ENCODE data around the gene FOXL3. TPM values are rescaled to one million over a fixed set of nuclear protein-coding genes. Genes with fewer than 3 reads are reported as not detected.

Gene FOXL3
- total RNA-seq, 1 donor from 2014 or later = not detected

DNA sequence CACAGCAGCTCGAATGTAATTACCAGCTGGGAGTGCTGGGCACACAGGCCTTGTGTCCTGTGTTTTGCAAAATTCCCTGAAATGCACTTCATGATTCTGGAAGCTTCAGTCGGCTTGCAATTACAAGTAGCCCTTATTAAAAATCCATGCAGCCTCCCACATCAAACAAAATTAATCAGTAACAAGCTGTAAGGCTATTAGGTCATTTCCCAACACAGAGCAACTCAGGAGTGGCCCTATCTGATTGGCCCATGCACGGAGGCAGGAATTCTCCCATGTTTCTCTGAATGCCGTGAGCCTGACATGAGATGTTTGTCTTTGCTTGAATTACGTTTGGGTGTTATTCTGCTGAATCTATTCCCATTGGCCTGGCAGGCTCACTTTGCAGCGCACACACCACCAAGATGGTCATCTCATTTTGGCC lies 36.9 kb downstream of the FOXL3 start:
- Histone ChIP-seq H3K27ac (peak overlapping the region; percentile 65), H3K4me3 (no peak overlapping the region), H3K27me3 (no peaks in the 10 kb centered on the region), H3K9me3 (no peaks in the 10 kb centered on the region), H3K36me3 (no peaks in the 10 kb centered on the region), H3K4me1 (peaks cover 8% of the 10 kb centered on the region)
- intact Hi-C loops (cut with DNase I) = loop anchor here (10.0 kb wide), 1 partner anchor 518 kb away; no protein-coding TSS in a partner anchor
- DNase-seq (no peak), ATAC-seq (peak; percentile 82)
- TF ChIP-seq CTCF (IDR thresholded peaks at IDR 0.05) = no peak

GRCh38 chr7:327233-327931 lies 37.4 kb downstream of the FOXL3 start:
- peak; percentile 58 for DNase-seq
- no peak overlapping the region for H3K4me3 ChIP-seq
- no peaks in the 10 kb centered on the region for H3K27me3 ChIP-seq
- peak overlapping the region; percentile 65 for H3K27ac ChIP-seq
- no peak for TF ChIP-seq CTCF (IDR thresholded peaks at IDR 0.05)
- no peaks in the 10 kb centered on the region for H3K9me3 ChIP-seq
- no peaks in the 10 kb centered on the region for H3K36me3 ChIP-seq
- ATAC-seq = no peak
- intact Hi-C loops (cut with DNase I) = loop anchor here (10.0 kb wide), 1 partner anchor 517 kb away; no protein-coding TSS in a partner anchor
- peaks cover 10% of the 10 kb centered on the region for H3K4me1 ChIP-seq

- Histone ChIP-seq H3K27ac (no peak overlapping the region), H3K4me3 (no peak overlapping the region), H3K4me1 (peaks cover 18% of the 10 kb centered on the region), H3K27me3 (no peaks in the 10 kb centered on the region), H3K36me3 (no peaks in the 10 kb centered on the region), H3K9me3 (no peaks in the 10 kb centered on the region)
- TF ChIP-seq CTCF (IDR thresholded peaks at IDR 0.05) = no peak
- DNase-seq = no peak
- intact Hi-C loops (cut with DNase I) = loop anchor here (10.0 kb wide), 1 partner anchor 517 kb away; no protein-coding TSS in a partner anchor
- no peak for ATAC-seq
Observed at GRCh38 chr7:327991-328702, 38.2 kb downstream of the FOXL3 start.

DNA sequence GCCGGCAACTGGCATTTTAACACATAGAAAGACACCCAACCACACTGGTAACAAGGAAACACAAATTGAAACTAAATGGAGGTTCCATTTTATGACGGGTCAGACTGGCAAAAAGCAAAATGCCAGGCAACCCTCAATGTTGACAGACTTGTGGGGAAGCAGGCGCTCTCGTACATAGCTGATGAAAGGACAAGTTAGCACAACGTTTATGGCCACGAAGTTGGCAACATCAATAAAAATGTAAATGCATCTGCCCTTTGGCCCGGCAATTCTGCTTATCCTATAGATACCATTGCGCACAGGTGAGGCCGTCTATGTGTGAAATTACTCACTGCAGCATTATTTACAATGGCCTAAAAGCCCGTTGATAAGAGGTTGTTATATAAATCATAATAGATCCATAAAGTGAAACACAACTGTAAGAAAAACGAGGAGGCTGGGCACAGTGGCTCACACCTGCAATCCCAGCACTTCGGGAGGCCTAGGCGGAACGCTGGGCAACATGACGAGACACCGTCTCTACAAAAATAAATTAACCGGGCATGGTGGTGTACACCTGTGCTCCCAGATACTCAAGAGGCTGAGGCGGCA lies 39.8 kb downstream of the FOXL3 start:
- ATAC-seq (no peak), DNase-seq (no peak)
- TF ChIP-seq CTCF (IDR thresholded peaks at IDR 0.05) = no peak
- intact Hi-C loops (cut with DNase I) = loop anchor here (5.0 to 10.0 kb wide), 2 partner anchors 188 to 515 kb away; partner anchors contain the start of gene PDGFA
- Histone ChIP-seq H3K4me3 (no peak overlapping the region), H3K27me3 (no peaks in the 10 kb centered on the region), H3K9me3 (no peaks in the 10 kb centered on the region), H3K4me1 (peaks cover 22% of the 10 kb centered on the region), H3K27ac (no peak overlapping the region), H3K36me3 (no peaks in the 10 kb centered on the region)

DNA sequence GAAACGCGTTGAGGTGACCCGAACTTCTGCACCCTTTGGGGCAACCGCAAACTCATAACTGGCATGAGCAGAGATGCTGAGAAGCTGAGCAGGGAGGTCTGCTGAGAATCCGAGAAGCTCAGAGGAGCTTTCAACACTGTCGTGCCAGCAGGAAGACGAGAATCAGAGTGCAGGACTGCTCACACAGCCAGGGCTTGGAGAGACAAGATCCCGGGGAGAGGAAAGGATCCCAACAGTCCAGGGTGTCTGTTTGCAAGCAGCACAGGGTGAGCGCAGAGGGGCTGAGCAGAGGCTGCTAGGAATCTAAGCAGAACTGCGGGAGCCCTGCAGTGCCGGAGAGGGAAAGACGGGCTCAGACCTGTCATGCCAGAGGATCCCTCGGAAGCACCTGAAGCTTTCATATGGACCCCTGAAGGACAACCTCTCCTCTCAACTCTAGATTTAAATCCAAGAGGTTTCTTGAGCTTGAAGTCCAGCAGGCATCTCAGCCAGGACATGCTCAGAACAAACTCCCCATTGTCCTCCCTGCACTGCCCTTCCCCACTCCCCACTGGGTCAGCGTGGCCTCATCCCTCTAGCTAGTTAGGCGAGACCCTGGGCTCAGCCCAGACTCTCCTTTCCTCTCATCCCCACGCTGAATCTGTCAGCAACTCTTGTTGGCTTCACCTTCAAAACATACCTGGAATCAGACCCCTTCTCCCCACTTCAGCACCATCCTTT lies 40.7 kb downstream of the FOXL3 start:
- DNase-seq = no peak
- H3K4me1 ChIP-seq = peaks cover 22% of the 10 kb centered on the region
- no peak overlapping the region for H3K27ac ChIP-seq
- no peaks in the 10 kb centered on the region for H3K27me3 ChIP-seq
- no peak for TF ChIP-seq CTCF (IDR thresholded peaks at IDR 0.05)
- no peak for ATAC-seq
- no peaks in the 10 kb centered on the region for H3K36me3 ChIP-seq
- H3K4me3 ChIP-seq = no peak overlapping the region
- no peaks in the 10 kb centered on the region for H3K9me3 ChIP-seq
- intact Hi-C loops (cut with DNase I) = loop anchor here (5.0 kb wide), 1 partner anchor 187 kb away; the partner anchor contains the start of gene PDGFA
